A673 (cell line): ENCODE measurements around the gene IQGAP2.

Source experiments
- EZH2 ChIP-seq: fragments of 200-600 bp; sonication (generic); IDR thresholded peaks from 2 replicates; pipeline ENCODE4 v1.6.1; 2017; ENCODE audit warnings: borderline replicate concordance, low read depth, mild to moderate bottlenecking, mixed read lengths, antibody characterized with exemption, low read length; ENCODE audit not compliant: poor library complexity, severe bottlenecking
- TF ChIP-seq, protein P1 (sequence below): fragments of 300-800, 200-600 bp; sonication (generic); conservative IDR thresholded peaks from 2 replicates; pipeline ENCODE4 v1.5.1; 2017; ENCODE audit warnings: low read depth, mild to moderate bottlenecking, antibody characterized with exemption, low read length, moderate library complexity, mixed read lengths

DNA sequence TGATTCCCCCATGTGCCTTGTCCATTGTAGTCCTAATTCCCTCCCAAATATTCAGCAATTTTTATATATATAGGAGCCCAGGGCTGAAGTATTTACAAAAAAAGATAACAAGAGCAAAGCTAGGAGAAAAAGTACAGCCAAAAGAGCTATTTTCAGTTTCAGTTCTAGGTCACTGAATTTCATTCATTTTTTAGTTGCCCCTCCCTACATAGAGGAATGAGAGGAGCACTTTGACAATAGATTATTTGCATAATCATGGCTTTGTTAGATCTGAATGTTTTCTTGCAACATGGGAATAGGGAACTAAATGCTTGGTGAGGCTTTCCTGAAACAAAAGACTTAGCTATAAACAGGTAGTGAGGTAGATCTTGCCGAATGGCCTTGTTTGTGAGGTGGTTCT, 235.4 kb downstream of the IQGAP2 start:
- TF ChIP-seq, protein P1, sequence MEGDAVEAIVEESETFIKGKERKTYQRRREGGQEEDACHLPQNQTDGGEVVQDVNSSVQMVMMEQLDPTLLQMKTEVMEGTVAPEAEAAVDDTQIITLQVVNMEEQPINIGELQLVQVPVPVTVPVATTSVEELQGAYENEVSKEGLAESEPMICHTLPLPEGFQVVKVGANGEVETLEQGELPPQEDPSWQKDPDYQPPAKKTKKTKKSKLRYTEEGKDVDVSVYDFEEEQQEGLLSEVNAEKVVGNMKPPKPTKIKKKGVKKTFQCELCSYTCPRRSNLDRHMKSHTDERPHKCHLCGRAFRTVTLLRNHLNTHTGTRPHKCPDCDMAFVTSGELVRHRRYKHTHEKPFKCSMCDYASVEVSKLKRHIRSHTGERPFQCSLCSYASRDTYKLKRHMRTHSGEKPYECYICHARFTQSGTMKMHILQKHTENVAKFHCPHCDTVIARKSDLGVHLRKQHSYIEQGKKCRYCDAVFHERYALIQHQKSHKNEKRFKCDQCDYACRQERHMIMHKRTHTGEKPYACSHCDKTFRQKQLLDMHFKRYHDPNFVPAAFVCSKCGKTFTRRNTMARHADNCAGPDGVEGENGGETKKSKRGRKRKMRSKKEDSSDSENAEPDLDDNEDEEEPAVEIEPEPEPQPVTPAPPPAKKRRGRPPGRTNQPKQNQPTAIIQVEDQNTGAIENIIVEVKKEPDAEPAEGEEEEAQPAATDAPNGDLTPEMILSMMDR, result no peak
- TF ChIP-seq EZH2, result no peak
